ENCODE data around the gene TPM2.

TPM2 gene

GRCh38 chr9:35682520-35683315 is 7.0 kb downstream of the TPM2 start:
- ChIA-PET POLR2A (interaction anchor here (1.9 kb wide), 1 partner anchor 18 kb away, joined by 7 read pairs; the partner anchor contains the start of gene ARHGEF39), CTCF (no interaction called here)
- TF ChIP-seq FOXM1 (IDR thresholded peaks at IDR 0.05; ENCODE audit: borderline replicate concordance) (no peak), LEF1 (IDR thresholded peaks at IDR 0.05; ENCODE audit: borderline replicate concordance) (no peak), TARDBP (IDR thresholded peaks at IDR 0.05) (no peak), SP1 (IDR thresholded peaks at IDR 0.05) (no peak), L3MBTL2 (conservative IDR thresholded peaks at IDR 0.05) (no peak), CTBP1 (IDR thresholded peaks at IDR 0.05; ENCODE audit: borderline replicate concordance) (no peak), FOXA1 (IDR thresholded peaks at IDR 0.05) (no peak)
- no peak for DNase-seq (ENCODE audit: extremely low spot score)

GRCh38 chr9:35682051-35682450 is 7.7 kb downstream of the TPM2 start:
- TF ChIP-seq ELF4 (IDR thresholded peaks at IDR 0.05) (no peak), PKNOX1 (IDR thresholded peaks at IDR 0.05) (no peak), CTBP1 (IDR thresholded peaks at IDR 0.05; ENCODE audit: borderline replicate concordance) (no peak), ARNT (IDR thresholded peaks at IDR 0.05) (no peak), NFRKB (IDR thresholded peaks at IDR 0.05) (no peak), L3MBTL2 (conservative IDR thresholded peaks at IDR 0.05) (no peak), FOXK2 (IDR thresholded peaks at IDR 0.05) (no peak), SP1 (IDR thresholded peaks at IDR 0.05) (no peak), LEF1 (IDR thresholded peaks at IDR 0.05; ENCODE audit: borderline replicate concordance) (no peak), BHLHE40 (IDR thresholded peaks at IDR 0.05; ENCODE audit: borderline replicate concordance) (no peak)
- ChIA-PET POLR2A (no interaction called here), CTCF (no interaction called here)
- no peak for DNase-seq (ENCODE audit: extremely low spot score)

- DNase-seq (ENCODE audit: extremely low spot score), result no peak
- TF ChIP-seq ELF4 (IDR thresholded peaks at IDR 0.05) (no peak), TARDBP (IDR thresholded peaks at IDR 0.05) (no peak), BHLHE40 (IDR thresholded peaks at IDR 0.05; ENCODE audit: borderline replicate concordance) (no peak), CTBP1 (IDR thresholded peaks at IDR 0.05; ENCODE audit: borderline replicate concordance) (no peak), HDGF (IDR thresholded peaks at IDR 0.05; ENCODE audit: borderline replicate concordance) (no peak), ZNF384 (IDR thresholded peaks at IDR 0.05) (no peak), SP1 (IDR thresholded peaks at IDR 0.05) (no peak), FOXA1 (IDR thresholded peaks at IDR 0.05) (no peak)
- CTCF ChIA-PET, result interaction anchor here (1.4 kb wide), 1 partner anchor 15 kb away, joined by 3 read pairs; no protein-coding TSS in a partner anchor
- POLR2A ChIA-PET, result no interaction called here
Measured at GRCh38 chr9:35681341-35682002, 8.3 kb downstream of the TPM2 start.

- TF ChIP-seq SUZ12 (IDR thresholded peaks at IDR 0.05) (no peak), BHLHE40 (IDR thresholded peaks at IDR 0.05; ENCODE audit: borderline replicate concordance) (no peak), ARNT (IDR thresholded peaks at IDR 0.05) (no peak), PKNOX1 (IDR thresholded peaks at IDR 0.05) (no peak), ELF4 (IDR thresholded peaks at IDR 0.05) (no peak), ZNF384 (IDR thresholded peaks at IDR 0.05) (no peak), FOXA1 (IDR thresholded peaks at IDR 0.05) (no peak)
- ChIA-PET POLR2A (interaction anchor here (1.5 kb wide), 1 partner anchor 16 kb away, joined by 7 read pairs; the partner anchor contains the start of gene ARHGEF39), CTCF (interaction anchor here (1.4 kb wide), 1 partner anchor 16 kb away, joined by 3 read pairs; no protein-coding TSS in a partner anchor)
- no peak for DNase-seq (ENCODE audit: extremely low spot score)
Measured at GRCh38 chr9:35680331-35681105, 9.2 kb downstream of the TPM2 start.

GRCh38 chr9:35679766-35680330 is 9.9 kb downstream of the TPM2 start:
- ChIA-PET CTCF (interaction anchor here (0.6 kb wide), 1 partner anchor 50 kb away, joined by 3 read pairs; no protein-coding TSS in a partner anchor), POLR2A (interaction anchor here (1.5 kb wide), 1 partner anchor 15 kb away, joined by 7 read pairs; the partner anchor contains the start of gene ARHGEF39)
- no peak for DNase-seq (ENCODE audit: extremely low spot score)
- TF ChIP-seq SP1 (IDR thresholded peaks at IDR 0.05) (no peak), SUZ12 (IDR thresholded peaks at IDR 0.05) (no peak), FOXA1 (IDR thresholded peaks at IDR 0.05) (no peak), ELF4 (IDR thresholded peaks at IDR 0.05) (no peak), ARNT (IDR thresholded peaks at IDR 0.05) (no peak)

- ChIA-PET CTCF (no interaction called here), POLR2A (interaction anchor here (1.5 kb wide), 1 partner anchor 14 kb away, joined by 7 read pairs; the partner anchor contains the start of gene ARHGEF39)
- TF ChIP-seq NFRKB (IDR thresholded peaks at IDR 0.05), result no peak
- no peak for TF ChIP-seq HDGF (IDR thresholded peaks at IDR 0.05; ENCODE audit: borderline replicate concordance)
- no peak for TF ChIP-seq TARDBP (IDR thresholded peaks at IDR 0.05)
- TF ChIP-seq ZNF384 (IDR thresholded peaks at IDR 0.05), result no peak
- TF ChIP-seq L3MBTL2 (conservative IDR thresholded peaks at IDR 0.05), result no peak
- no peak for DNase-seq (ENCODE audit: extremely low spot score)
Measured at GRCh38 chr9:35679091-35679490, 10.6 kb downstream of the TPM2 start.
